ENCODE results near the gene PLA2G4D. TPM values are rescaled to one million over a fixed set of nuclear protein-coding genes. Genes with fewer than 3 reads are reported as not detected.
"Not testable (repeated sequence)": the region's sequence is repeated elsewhere in the genome, so short reads cannot be mapped to it uniquely, and the experiment has no call there.

The PLA2G4D gene
- total RNA-seq, 1 donor from 2014 or later, result not detected

DNA sequence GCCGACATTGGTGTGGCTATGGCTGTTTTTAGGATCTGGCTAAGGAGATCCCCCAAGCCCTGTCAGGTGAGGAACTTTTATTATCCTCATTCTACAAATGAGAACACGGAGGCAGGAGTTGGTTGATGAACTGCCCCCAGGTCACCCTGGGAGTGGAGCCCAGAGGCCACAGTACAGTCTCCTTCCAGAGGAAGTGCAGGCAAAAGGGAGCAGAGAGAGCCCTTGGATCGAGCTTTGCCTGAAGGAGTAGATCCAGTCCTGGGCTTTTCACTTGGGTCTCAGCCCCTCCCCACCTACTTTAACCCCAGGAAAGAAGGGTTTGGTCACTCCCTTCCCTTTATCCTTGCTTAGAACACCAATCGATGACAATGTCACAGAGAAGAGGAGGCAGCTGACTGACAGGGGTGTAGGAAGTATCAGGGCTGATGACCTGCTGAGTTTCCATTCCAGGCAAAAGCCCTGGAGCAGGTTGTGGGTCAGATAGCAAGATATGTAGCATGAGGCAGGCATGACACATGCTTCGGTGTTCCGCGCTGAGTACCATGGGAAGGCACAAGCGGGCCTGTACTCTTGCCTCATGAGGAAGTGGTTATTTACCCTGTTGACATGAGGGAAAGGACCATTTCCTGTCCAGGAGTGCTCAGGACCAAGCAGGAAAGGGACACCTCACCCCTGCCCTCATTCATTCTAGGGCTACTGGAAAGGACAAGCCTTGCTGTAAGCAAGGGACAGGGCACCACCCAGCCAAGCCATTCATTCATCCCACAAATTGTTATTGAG, 5.8 kb upstream of the PLA2G4D start:
- no peaks in the 10 kb centered on the region for H3K36me3 Mint-ChIP-seq
- no peaks in the 10 kb centered on the region for H3K9me3 Mint-ChIP-seq
- H3K27ac Mint-ChIP-seq, result no peak overlapping the region
- H3K27me3 Mint-ChIP-seq, result no peaks in the 10 kb centered on the region
- no peak for DNase-seq (ENCODE audit: extremely low spot score, unreplicated experiment)
- H3K4me3 Mint-ChIP-seq, result no peak overlapping the region
- H3K4me1 Mint-ChIP-seq (ENCODE audit: unreplicated experiment), result no peaks in the 10 kb centered on the region
- TF ChIP-seq, protein P1, sequence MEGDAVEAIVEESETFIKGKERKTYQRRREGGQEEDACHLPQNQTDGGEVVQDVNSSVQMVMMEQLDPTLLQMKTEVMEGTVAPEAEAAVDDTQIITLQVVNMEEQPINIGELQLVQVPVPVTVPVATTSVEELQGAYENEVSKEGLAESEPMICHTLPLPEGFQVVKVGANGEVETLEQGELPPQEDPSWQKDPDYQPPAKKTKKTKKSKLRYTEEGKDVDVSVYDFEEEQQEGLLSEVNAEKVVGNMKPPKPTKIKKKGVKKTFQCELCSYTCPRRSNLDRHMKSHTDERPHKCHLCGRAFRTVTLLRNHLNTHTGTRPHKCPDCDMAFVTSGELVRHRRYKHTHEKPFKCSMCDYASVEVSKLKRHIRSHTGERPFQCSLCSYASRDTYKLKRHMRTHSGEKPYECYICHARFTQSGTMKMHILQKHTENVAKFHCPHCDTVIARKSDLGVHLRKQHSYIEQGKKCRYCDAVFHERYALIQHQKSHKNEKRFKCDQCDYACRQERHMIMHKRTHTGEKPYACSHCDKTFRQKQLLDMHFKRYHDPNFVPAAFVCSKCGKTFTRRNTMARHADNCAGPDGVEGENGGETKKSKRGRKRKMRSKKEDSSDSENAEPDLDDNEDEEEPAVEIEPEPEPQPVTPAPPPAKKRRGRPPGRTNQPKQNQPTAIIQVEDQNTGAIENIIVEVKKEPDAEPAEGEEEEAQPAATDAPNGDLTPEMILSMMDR (conservative IDR thresholded peaks at IDR 0.05), result no peak

DNA sequence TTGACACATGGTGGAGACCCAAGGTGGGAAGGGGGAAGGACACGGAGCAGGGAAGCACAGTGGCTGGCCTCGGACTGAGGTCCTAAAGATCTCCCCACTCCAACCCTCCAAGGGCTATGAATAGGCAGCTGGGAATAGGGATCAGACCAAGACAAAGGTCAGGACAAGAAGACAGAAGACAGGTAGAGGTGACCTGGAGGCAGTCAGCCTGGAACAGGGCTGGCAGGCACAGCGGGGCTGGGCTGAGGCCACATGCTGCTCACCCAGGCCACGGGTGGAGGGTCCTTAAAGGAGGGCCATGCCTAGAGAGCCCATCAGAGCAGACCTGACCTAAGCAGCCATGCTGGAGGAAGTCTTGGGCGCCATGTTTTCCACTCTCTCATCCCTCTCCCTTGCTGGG, 2.7 kb upstream of the PLA2G4D start:
- Mint-ChIP-seq H3K4me1 (ENCODE audit: unreplicated experiment) (peaks cover 7% of the 10 kb centered on the region), H3K9me3 (no peaks in the 10 kb centered on the region), H3K27ac (no peak overlapping the region), H3K4me3 (no peak overlapping the region), H3K27me3 (peaks cover 6% of the 10 kb centered on the region), H3K36me3 (no peaks in the 10 kb centered on the region)
- TF ChIP-seq, protein P1 (conservative IDR thresholded peaks at IDR 0.05), result no peak
- DNase-seq (ENCODE audit: extremely low spot score, unreplicated experiment), result no peak

DNA sequence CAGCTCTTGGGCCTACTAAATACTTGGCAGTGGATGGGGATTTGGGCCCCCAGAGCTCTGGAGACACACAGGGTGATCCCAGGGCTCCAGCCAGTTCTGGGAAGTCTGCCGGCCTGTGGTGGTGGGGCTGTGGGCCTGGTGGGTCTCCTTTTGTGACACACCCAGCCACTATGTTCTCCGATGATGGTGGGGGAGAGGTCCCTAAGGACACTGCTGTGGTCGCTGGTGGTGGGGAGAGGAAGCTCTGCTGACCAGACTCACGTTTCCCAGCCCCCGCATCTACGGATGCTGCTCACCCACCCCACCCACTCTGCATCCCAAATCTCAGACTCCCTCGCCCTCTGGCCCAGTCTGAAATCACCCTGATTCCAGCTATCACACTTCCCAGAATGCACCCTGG, 396 bp downstream of the PLA2G4D start:
- Mint-ChIP-seq H3K36me3 (no peaks in the 10 kb centered on the region), H3K27ac (no peak overlapping the region), H3K27me3 (peaks cover 14% of the 10 kb centered on the region), H3K9me3 (no peaks in the 10 kb centered on the region), H3K4me3 (no peak overlapping the region), H3K4me1 (ENCODE audit: unreplicated experiment) (peaks cover 27% of the 10 kb centered on the region)
- TF ChIP-seq, protein P1 (conservative IDR thresholded peaks at IDR 0.05), result no peak
- DNase-seq (ENCODE audit: extremely low spot score, unreplicated experiment), result no peak

DNA sequence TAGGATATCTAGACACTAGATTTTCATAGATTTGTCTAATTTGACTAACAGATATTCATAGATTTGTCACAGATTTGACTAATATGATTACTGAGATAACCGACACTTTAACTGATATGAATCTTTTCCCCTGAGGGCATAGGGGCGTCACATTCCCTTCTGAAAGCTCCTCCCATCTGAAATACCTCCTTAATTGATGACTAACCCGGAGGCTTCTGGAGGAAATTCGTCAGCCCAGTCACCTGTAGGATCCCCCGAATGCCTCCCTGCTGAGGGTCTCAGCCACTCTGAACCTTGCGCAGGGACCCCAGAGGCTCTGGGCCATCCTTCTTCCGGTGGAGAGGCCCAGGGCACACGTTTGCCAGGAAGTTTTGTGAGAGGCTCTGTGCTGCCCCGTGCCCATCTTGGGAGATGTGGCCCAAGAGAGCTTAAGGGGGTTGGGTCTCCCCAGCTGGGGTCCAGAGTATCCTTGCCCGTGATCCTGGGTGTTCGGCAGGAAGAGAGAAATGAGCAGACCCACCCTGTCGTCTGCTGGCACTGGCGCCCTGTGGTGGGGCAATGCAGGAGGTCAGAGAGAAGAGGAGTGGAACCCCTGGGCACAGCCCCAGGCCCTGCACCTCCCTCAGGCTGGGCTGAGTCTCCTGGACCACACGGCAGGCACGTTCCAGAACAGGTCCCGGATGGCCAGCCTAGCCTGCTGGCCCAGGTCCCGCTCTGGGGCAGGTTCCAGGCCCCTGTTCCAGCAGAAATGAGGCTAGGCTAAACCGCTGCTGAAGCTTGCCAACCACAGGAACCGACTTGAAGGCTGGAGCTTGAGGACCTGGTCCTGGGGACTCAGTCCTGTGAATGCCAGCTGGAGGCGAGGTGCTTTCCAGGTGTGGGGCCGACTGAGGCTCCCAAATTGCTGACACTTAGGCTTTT, 1.7 kb downstream of the PLA2G4D start:
- H3K27me3 Mint-ChIP-seq, result peaks cover 19% of the 10 kb centered on the region
- no peaks in the 10 kb centered on the region for H3K36me3 Mint-ChIP-seq
- no peak overlapping the region for H3K27ac Mint-ChIP-seq
- DNase-seq (ENCODE audit: extremely low spot score, unreplicated experiment), result no peak
- no peak overlapping the region for H3K4me3 Mint-ChIP-seq
- TF ChIP-seq, protein P1 (conservative IDR thresholded peaks at IDR 0.05), result no peak
- H3K4me1 Mint-ChIP-seq (ENCODE audit: unreplicated experiment), result peaks cover 28% of the 10 kb centered on the region
- no peaks in the 10 kb centered on the region for H3K9me3 Mint-ChIP-seq

DNA sequence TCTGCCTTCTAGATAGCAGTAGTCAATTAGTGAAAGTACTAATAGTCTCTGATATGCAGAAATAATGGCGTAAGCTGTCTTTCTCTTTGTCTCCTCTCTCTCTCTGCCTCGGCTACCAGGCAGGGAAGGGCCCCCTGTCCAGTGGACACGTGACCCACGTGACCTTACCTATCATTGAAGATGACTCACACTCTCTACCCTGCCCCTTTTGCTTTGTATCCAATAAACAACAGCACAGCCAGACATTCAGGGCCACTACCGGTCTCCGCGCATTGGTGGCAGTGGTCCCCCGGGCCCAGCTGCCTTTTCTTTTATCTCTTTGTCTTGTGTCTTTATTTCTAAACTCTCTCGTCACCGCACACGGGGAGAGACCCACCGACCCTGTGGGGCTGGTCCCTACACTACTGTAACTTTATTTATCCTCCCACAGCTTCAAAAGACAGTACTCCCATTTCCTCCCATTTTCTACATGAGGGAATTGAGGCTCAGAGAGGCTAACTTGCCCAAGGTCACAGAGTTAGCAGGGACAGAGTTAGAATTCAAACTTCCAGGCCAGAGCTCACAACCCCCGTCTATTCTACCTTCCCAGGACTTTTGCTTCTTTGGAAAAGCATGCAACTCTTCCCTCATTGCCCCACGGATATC, 2.5 kb downstream of the PLA2G4D start:
- H3K9me3 Mint-ChIP-seq; H3K27ac Mint-ChIP-seq; H3K4me3 Mint-ChIP-seq; DNase-seq (ENCODE audit: extremely low spot score, unreplicated experiment); H3K36me3 Mint-ChIP-seq: not testable (repeated sequence)
- Mint-ChIP-seq H3K4me1 (ENCODE audit: unreplicated experiment) (peaks cover 28% of the 10 kb centered on the region), H3K27me3 (peaks cover 22% of the 10 kb centered on the region)

Measured in type B pancreatic cell (in vitro differentiated cells).